Fibroblast of pulmonary artery (primary cell): ENCODE data around the gene CTBP2.

Experiments
- DNase-seq: peaks from one replicate; pipeline ENCODE4 v3.0.0-alpha.2; 2010; ENCODE audit warnings: low read depth
- H3K4me3 ChIP-seq: replicated peaks from 2 replicates; pipeline ENCODE4 v1.5.1; 2011; ENCODE audit warnings: low read depth, mild to moderate bottlenecking, control low read depth, low read length, moderate library complexity
- CTCF ChIP-seq: IDR thresholded peaks from 2 replicates; pipeline ENCODE4 v1.5.1; 2011; ENCODE audit warnings: mild to moderate bottlenecking, control low read depth, low read length, inconsistent platforms; ENCODE audit errors: missing control alignments

Gene CTBP2

GRCh38 chr10:125120053-125120710 lies 40.2 kb downstream of the CTBP2 start:
- TF ChIP-seq CTCF, result no peak
- H3K4me3 ChIP-seq, result no peak overlapping the region
- DNase-seq, result no peak

- H3K4me3 ChIP-seq, result no peak overlapping the region
- DNase-seq, result no peak
- no peak for TF ChIP-seq CTCF
Measured at GRCh38 chr10:125118701-125119100, 41.7 kb downstream of the CTBP2 start.

- no peak overlapping the region for H3K4me3 ChIP-seq
- no peak for TF ChIP-seq CTCF
- DNase-seq, result peak; percentile 30
Measured at GRCh38 chr10:125118011-125118611, 42.3 kb downstream of the CTBP2 start.

GRCh38 chr10:125116652-125117310 lies 43.6 kb downstream of the CTBP2 start:
- TF ChIP-seq CTCF, result no peak
- H3K4me3 ChIP-seq, result no peak overlapping the region
- DNase-seq, result no peak

GRCh38 chr10:125116041-125116649 lies 44.2 kb downstream of the CTBP2 start:
- no peak for DNase-seq
- TF ChIP-seq CTCF, result no peak
- no peak overlapping the region for H3K4me3 ChIP-seq

- H3K4me3 ChIP-seq, result no peak overlapping the region
- no peak for DNase-seq
- no peak for TF ChIP-seq CTCF
Measured at GRCh38 chr10:125115409-125115808, 45.0 kb downstream of the CTBP2 start.
